Natural killer cell (primary cell): Measurements from ENCODE around the gene FOXC2. TPM values are rescaled to one million over a fixed set of nuclear protein-coding genes. Genes with fewer than 3 reads are reported as not detected.

ENCODE experiments used
- ATAC-seq, 3 donors: fragments of 150-1000 bp in 2 of 3; fragments of 200-7000 bp in 1 of 3; cut with Tn5 transposase; 1 replicate in 1 of 3; 2 replicates in 2 of 3; pipeline ENCODE4 v1.10.0; 2021; ENCODE audit warnings: mild to moderate bottlenecking in 2 of 3, moderate library complexity in 2 of 3
- DNase-seq, 2 donors: peaks; one replicate each; pipeline versions ENCODE4 v3.0.0 to v3.0.0-alpha.2; 2013 to 2021; ENCODE audit warnings: mixed read lengths in 1 of 2
- H3K27ac ChIP-seq: one replicate; pipeline ENCODE4 v1.5.1; 2013; ENCODE audit warnings: mild to moderate bottlenecking, low read length
- H3K27me3 ChIP-seq: one replicate; pipeline ENCODE4 v1.6.1; 2013; ENCODE audit warnings: low read length; ENCODE audit not compliant: control insufficient read depth, insufficient read depth
- H3K36me3 ChIP-seq: one replicate; pipeline ENCODE4 v1.6.1; 2013; ENCODE audit warnings: low read length; ENCODE audit not compliant: control insufficient read depth, insufficient read depth
- H3K4me1 ChIP-seq: one replicate; pipeline ENCODE4 v1.6.1; 2013; ENCODE audit warnings: low read length; ENCODE audit not compliant: control insufficient read depth, insufficient read depth
- H3K4me3 ChIP-seq: one replicate; pipeline ENCODE4 v1.5.1; 2013; ENCODE audit warnings: low read length
- H3K9me3 ChIP-seq: one replicate; pipeline ENCODE4 v1.6.1; 2013; ENCODE audit warnings: low read length; ENCODE audit not compliant: control insufficient read depth, insufficient read depth
- H3K27ac Mint-ChIP-seq, 2 donors: one replicate each; pipeline ENCODE4 v1.8.0; 2022; ENCODE audit warnings: mild to moderate bottlenecking in 2 of 2, mixed read lengths in 2 of 2, moderate library complexity in 1 of 2
- H3K27me3 Mint-ChIP-seq, 2 donors: one replicate each; pipeline ENCODE4 v1.8.0; 2022; ENCODE audit warnings: low read depth in 2 of 2, mixed read lengths in 2 of 2
- H3K36me3 Mint-ChIP-seq: one replicate; pipeline ENCODE4 v1.8.0; 2022; ENCODE audit warnings: mixed read lengths
- H3K4me1 Mint-ChIP-seq, 2 donors: one replicate each; pipeline ENCODE4 v1.8.0; 2022; ENCODE audit warnings: mixed read lengths in 2 of 2
- H3K4me3 Mint-ChIP-seq: one replicate; pipeline ENCODE4 v1.8.0; 2022; ENCODE audit warnings: mild to moderate bottlenecking, moderate library complexity, mixed read lengths
- H3K9me3 Mint-ChIP-seq, 2 donors: one replicate each; pipeline ENCODE4 v1.8.0; 2022; ENCODE audit warnings: mixed read lengths in 2 of 2
- CTCF ChIP-seq: fragments of 200-600 bp; IDR thresholded peaks from one replicate; pipeline ENCODE4 v1.8.0; 2022; ENCODE audit warnings: antibody characterized with exemption
- WGBS: methylation state at CpG from one replicate; pipeline ENCODE4 v1.1.7; 2013; ENCODE audit warnings: missing lambda C conversion rate; ENCODE audit not compliant: insufficient coverage; 5-methylcytosine and 5-hydroxymethylcytosine counted together
- intact Hi-C: fragments of 100-400 bp; cut with micrococcal nuclease; formaldehyde crosslinking; loops from one replicate; pipeline ENCODE4 v1.14.2; 2022
- total RNA-seq, 4 donors: library from RNA; stranded (reverse); fragments of 120-200 nt in 1 of 4; gene quantifications; one replicate each; pipeline versions ENCODE4 v1.2.3 to v1.2.4, GENCODE V29; 2013 to 2022

FOXC2 gene
- total RNA-seq, 3 donors from 2014 or later (not counting 1 experiment from before 2014, with no cell fraction given), result 0.14 TPM; not detected in 2

DNA sequence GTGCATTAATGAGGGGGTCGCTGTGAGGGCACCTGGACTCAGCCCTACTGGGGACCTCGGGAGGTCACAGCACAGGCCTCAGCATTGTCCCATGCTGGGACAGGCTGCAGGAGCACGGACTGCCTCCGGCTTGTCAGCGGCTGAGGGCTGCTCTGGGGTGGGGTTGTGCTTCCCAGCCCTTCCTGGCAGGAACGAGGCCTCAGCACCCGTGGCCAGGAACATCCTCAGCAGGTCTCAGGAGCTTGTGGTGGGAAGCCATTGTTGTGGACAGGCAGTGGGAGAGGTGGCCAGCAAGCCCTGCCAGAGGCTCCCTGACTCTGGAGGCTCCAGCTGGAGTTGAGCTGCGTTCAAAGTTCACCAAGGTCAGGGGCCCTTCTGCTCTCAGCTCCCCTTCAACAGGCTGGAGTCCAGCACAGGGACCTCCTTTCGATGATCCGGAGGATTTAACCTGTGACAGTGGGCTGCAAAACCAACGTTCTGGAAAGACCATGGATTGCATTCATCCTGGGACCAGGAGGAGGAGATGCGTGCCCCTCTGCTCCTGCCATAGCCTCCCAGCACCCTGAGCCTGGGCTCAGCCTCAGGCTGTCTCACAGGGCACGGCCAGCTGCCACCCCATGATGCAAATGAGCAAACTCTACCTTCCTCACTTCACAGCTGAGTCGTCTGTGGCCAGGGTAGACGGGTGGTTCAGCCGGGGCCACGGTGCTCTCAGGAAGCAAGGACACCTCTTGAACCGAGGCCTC is 44.3 kb downstream of the FOXC2 start:
- Mint-ChIP-seq H3K27me3 (peaks cover 13 to 29% of the 10 kb centered on the region in 2 donors), H3K36me3 (no peaks in the 10 kb centered on the region), H3K27ac (no peak overlapping the region), H3K4me3 (no peak overlapping the region), H3K9me3 (no peaks in the 10 kb centered on the region), H3K4me1 (no peaks in the 10 kb centered on the region)
- Histone ChIP-seq H3K9me3 (no peaks in the 10 kb centered on the region), H3K27me3 (no peaks in the 10 kb centered on the region), H3K4me1 (no peaks in the 10 kb centered on the region), H3K27ac (no peak overlapping the region), H3K36me3 (no peaks in the 10 kb centered on the region), H3K4me3 (no peak overlapping the region)
- no peak for TF ChIP-seq CTCF
- WGBS, result 79% methylated on average over 18 of the region's 18 CpGs
- DNase-seq (no peak), ATAC-seq (no peak)
- intact Hi-C loops, result no loop called here

DNA sequence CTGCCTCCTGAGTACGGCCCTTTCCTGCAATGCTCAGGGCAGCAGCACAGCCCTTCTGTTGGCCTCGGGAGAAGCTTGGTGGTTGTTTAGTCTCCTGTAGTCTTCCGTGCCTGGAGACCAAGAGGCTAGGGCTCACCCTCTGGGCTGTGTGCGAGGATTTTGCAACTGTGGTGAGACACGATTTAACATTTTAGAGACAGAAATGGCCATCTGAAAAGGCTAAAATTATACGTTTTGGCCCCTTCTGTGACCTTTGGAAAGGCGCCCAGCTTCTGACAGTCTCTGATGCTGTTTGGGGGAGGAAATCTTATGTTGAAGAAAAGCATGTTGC is 44.9 kb downstream of the FOXC2 start:
- Mint-ChIP-seq H3K27ac (no peak overlapping the region), H3K9me3 (no peaks in the 10 kb centered on the region), H3K4me1 (no peaks in the 10 kb centered on the region), H3K36me3 (no peaks in the 10 kb centered on the region), H3K27me3 (peaks cover 13 to 29% of the 10 kb centered on the region in 2 donors), H3K4me3 (no peak overlapping the region)
- Histone ChIP-seq H3K27ac (no peak overlapping the region), H3K9me3 (no peaks in the 10 kb centered on the region), H3K27me3 (no peaks in the 10 kb centered on the region), H3K4me1 (no peaks in the 10 kb centered on the region), H3K4me3 (no peak overlapping the region), H3K36me3 (no peaks in the 10 kb centered on the region)
- DNase-seq (no peak), ATAC-seq (no peak)
- intact Hi-C loops, result no loop called here
- WGBS, result 78% methylated on average over 7 of the region's 7 CpGs
- no peak for TF ChIP-seq CTCF

GRCh38 chr16:86611941-86612340 is 45.3 kb downstream of the FOXC2 start:
- no peak overlapping the region for H3K4me3 Mint-ChIP-seq
- H3K4me3 ChIP-seq, result no peak overlapping the region
- H3K27ac ChIP-seq, result no peak overlapping the region
- H3K27me3 ChIP-seq, result no peaks in the 10 kb centered on the region
- 92% methylated on average over 3 of the region's 3 CpGs for WGBS
- intact Hi-C loops, result no loop called here
- no peak overlapping the region for H3K27ac Mint-ChIP-seq
- no peaks in the 10 kb centered on the region for H3K36me3 Mint-ChIP-seq
- peaks cover 9 to 29% of the 10 kb centered on the region in 2 donors for H3K27me3 Mint-ChIP-seq
- ATAC-seq, result no peak
- no peaks in the 10 kb centered on the region for H3K4me1 Mint-ChIP-seq
- TF ChIP-seq CTCF, result no peak
- no peaks in the 10 kb centered on the region for H3K4me1 ChIP-seq
- no peaks in the 10 kb centered on the region for H3K9me3 ChIP-seq
- no peaks in the 10 kb centered on the region for H3K36me3 ChIP-seq
- DNase-seq, result no peak
- H3K9me3 Mint-ChIP-seq, result no peaks in the 10 kb centered on the region

DNA sequence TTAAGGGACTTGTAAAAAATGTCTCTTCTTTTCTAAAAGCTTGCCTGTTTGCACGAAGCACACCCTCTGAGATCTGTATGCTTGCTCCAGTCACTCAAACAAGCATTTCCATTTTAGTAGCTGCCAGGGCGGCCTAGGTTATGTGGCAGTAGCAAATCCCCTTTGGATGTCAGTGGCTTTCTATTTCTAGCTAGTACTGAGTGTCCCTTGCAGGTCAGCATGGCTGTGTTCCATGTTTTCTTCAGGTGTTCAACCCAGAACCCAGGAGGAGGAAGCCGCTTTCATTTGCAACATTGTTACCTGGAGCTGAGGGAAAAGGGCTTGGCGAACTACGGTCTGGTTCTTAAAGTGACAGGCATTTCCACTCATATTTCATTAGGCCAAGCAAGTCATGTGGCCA is 48.1 kb downstream of the FOXC2 start:
- no peak overlapping the region for H3K4me3 Mint-ChIP-seq
- Histone ChIP-seq H3K4me3 (no peak overlapping the region), H3K27ac (no peak overlapping the region), H3K9me3 (no peaks in the 10 kb centered on the region), H3K27me3 (no peaks in the 10 kb centered on the region), H3K4me1 (no peaks in the 10 kb centered on the region), H3K36me3 (no peaks in the 10 kb centered on the region)
- intact Hi-C loops, result no loop called here
- no peak overlapping the region for H3K27ac Mint-ChIP-seq
- 86% methylated on average over 5 of the region's 5 CpGs for WGBS
- no peak for TF ChIP-seq CTCF
- no peaks in the 10 kb centered on the region for H3K4me1 Mint-ChIP-seq
- no peak for ATAC-seq
- no peaks in the 10 kb centered on the region for H3K36me3 Mint-ChIP-seq
- no peaks in the 10 kb centered on the region for H3K9me3 Mint-ChIP-seq
- H3K27me3 Mint-ChIP-seq, result peaks cover 5 to 15% of the 10 kb centered on the region in 2 donors
- no peak for DNase-seq
